HEK293 (cell line): ENCODE data around the gene ADD2.

Source experiments
- CTCF ChIA-PET: fragments of 350-600 bp; formaldehyde crosslinking; extraction: SDS; loops from one replicate; lab custom pipeline; 2021; ENCODE audit warnings: antibody characterized with exemption; lab: Yijun Ruan, JAX
- POLR2A ChIA-PET: fragments of 300-600 bp; formaldehyde crosslinking; extraction: SDS; loops from one replicate; lab custom pipeline; 2020; ENCODE audit warnings: antibody characterized with exemption, inconsistent platforms; lab: Yijun Ruan, JAX
- H3K27ac ChIP-seq: fragments of 200-500 bp; sonication (Bioruptor generic); 2 replicates; pipeline ENCODE4 v1.5.1; 2014; ENCODE audit warnings: low read depth, low read length, control low read depth, inconsistent platforms; ENCODE audit errors: extremely low read depth
- H3K36me3 ChIP-seq, 2 experiments: fragments of 200-500 bp in 1 of 2; sonication (Bioruptor generic) in 1 of 2; 1 replicate in 1 of 2; 2 replicates in 1 of 2; pipeline ENCODE4 v1.5.1; 2014 to 2017; ENCODE audit warnings: inconsistent platforms in 2 of 2, low read length in 2 of 2; ENCODE audit not compliant: control insufficient read depth in 2 of 2, insufficient read depth in 1 of 2
- H3K4me1 ChIP-seq: fragments of 200-500 bp; sonication (Bioruptor generic); 2 replicates; pipeline ENCODE4 v1.5.1; 2014; ENCODE audit warnings: mild to moderate bottlenecking, low read length, inconsistent platforms; ENCODE audit not compliant: control insufficient read depth, insufficient read depth
- H3K4me3 ChIP-seq: 2 replicates; pipeline ENCODE4 v1.5.1; 2011; ENCODE audit warnings: low read depth, mild to moderate bottlenecking, control low read depth, low read length, moderate library complexity
- H3K9me3 ChIP-seq: fragments of 200-500 bp; sonication (Bioruptor generic); 2 replicates; pipeline ENCODE4 v1.5.1; 2014; ENCODE audit warnings: low read depth, low read length, inconsistent platforms; ENCODE audit not compliant: control insufficient read depth, insufficient read depth
- KLF10 ChIP-seq: fragments of 450-650 bp; IDR thresholded peaks from 2 replicates; pipeline ENCODE4 v1.5.1; 2018; ENCODE audit warnings: missing biosample characterization, mild to moderate bottlenecking, missing genetic modification characterization
- KLF16 ChIP-seq: fragments of 450-650 bp; formaldehyde crosslinking; IDR thresholded peaks from 2 replicates; pipeline ENCODE4 v1.5.1; 2017; ENCODE audit warnings: missing biosample characterization, missing genetic modification characterization
- PATZ1 ChIP-seq: fragments of 450-650 bp; formaldehyde crosslinking; IDR thresholded peaks from 2 replicates; pipeline ENCODE4 v1.5.1; 2016; ENCODE audit warnings: missing biosample characterization, missing genetic modification characterization
- SP7 ChIP-seq: fragments of 450-650 bp; formaldehyde crosslinking; IDR thresholded peaks from 2 replicates; pipeline ENCODE4 v1.5.1; 2016; ENCODE audit warnings: missing biosample characterization, missing genetic modification characterization
- TRIM28 ChIP-seq: IDR thresholded peaks from 2 replicates; pipeline ENCODE4 v1.6.1; 2011; ENCODE audit warnings: low read length, control low read depth, borderline replicate concordance
- ZFP41 ChIP-seq: fragments of 450-650 bp; formaldehyde crosslinking; IDR thresholded peaks from 2 replicates; pipeline ENCODE4 v1.5.1; 2016; ENCODE audit warnings: missing biosample characterization, missing genetic modification characterization, borderline replicate concordance
- ZIC2 ChIP-seq: fragments of 450-650 bp; formaldehyde crosslinking; IDR thresholded peaks from 2 replicates; pipeline ENCODE4 v1.5.1; 2016; ENCODE audit warnings: missing biosample characterization, missing genetic modification characterization
- ZNF114 ChIP-seq: fragments of 450-650 bp; formaldehyde crosslinking; IDR thresholded peaks from 2 replicates; pipeline ENCODE4 v1.5.0; 2017; ENCODE audit warnings: missing biosample characterization, missing genetic modification characterization
- ZNF223 ChIP-seq: fragments of 450-650 bp; formaldehyde crosslinking; IDR thresholded peaks from 2 replicates; pipeline ENCODE4 v1.5.1; 2016; ENCODE audit warnings: missing biosample characterization, missing genetic modification characterization
- ZNF423 ChIP-seq: fragments of 450-650 bp; formaldehyde crosslinking; IDR thresholded peaks from 2 replicates; pipeline ENCODE4 v1.5.1; 2016; ENCODE audit warnings: missing biosample characterization, missing genetic modification characterization
- ZNF530 ChIP-seq: fragments of 450-650 bp; formaldehyde crosslinking; IDR thresholded peaks from 2 replicates; pipeline ENCODE4 v1.5.1; 2016; ENCODE audit warnings: low read depth, missing biosample characterization, missing genetic modification characterization
- ZNF548 ChIP-seq: fragments of 450-650 bp; formaldehyde crosslinking; IDR thresholded peaks from 2 replicates; pipeline ENCODE4 v1.5.1; 2016; ENCODE audit warnings: missing biosample characterization, missing genetic modification characterization
- ZNF660 ChIP-seq: fragments of 450-650 bp; IDR thresholded peaks from 2 replicates; pipeline ENCODE4 v1.5.1; 2018; ENCODE audit warnings: missing biosample characterization, mild to moderate bottlenecking, missing genetic modification characterization
- ZNF791 ChIP-seq: fragments of 450-650 bp; formaldehyde crosslinking; IDR thresholded peaks from 2 replicates; pipeline ENCODE4 v1.5.1; 2016; ENCODE audit warnings: missing biosample characterization, missing genetic modification characterization
- ZSCAN30 ChIP-seq: fragments of 450-650 bp; IDR thresholded peaks from 2 replicates; pipeline ENCODE4 v1.5.1; 2018; ENCODE audit warnings: missing biosample characterization, mild to moderate bottlenecking, missing genetic modification characterization, moderate library complexity
- TF ChIP-seq, protein P1 (sequence below): fragments of 450-650 bp; formaldehyde crosslinking; IDR thresholded peaks from 2 replicates; pipeline ENCODE4 v1.5.1; 2016; ENCODE audit warnings: missing biosample characterization, missing genetic modification characterization
- TF ChIP-seq, protein P2 (sequence below): sonication (generic); formaldehyde crosslinking; IDR thresholded peaks from 2 replicates; pipeline ENCODE4 v1.8.1; 2022; ENCODE audit warnings: mild to moderate bottlenecking, moderate library complexity, missing genetic modification reagents
- TF ChIP-seq, protein P3 (sequence below): fragments of 450-650 bp; formaldehyde crosslinking; IDR thresholded peaks from 2 replicates; pipeline ENCODE4 v1.5.1; 2016; ENCODE audit warnings: missing biosample characterization, missing genetic modification characterization
- TF ChIP-seq, protein P4 (sequence below): fragments of 450-650 bp; formaldehyde crosslinking; IDR thresholded peaks from 2 replicates; pipeline ENCODE4 v1.5.1; 2017; ENCODE audit warnings: missing biosample characterization, mild to moderate bottlenecking, missing genetic modification characterization, moderate library complexity
- TF ChIP-seq, protein P5 (sequence below): fragments of 450-650 bp; formaldehyde crosslinking; IDR thresholded peaks from 2 replicates; pipeline ENCODE4 v1.5.1; 2016; ENCODE audit warnings: missing biosample characterization, missing genetic modification characterization

Gene ADD2

GRCh38 chr2:70769450-70769849 is 1.4 kb upstream of the ADD2 start:
- H3K9me3 ChIP-seq: no peaks in the 10 kb centered on the region
- H3K4me1 ChIP-seq: peaks cover 5% of the 10 kb centered on the region; the same call in 1 of the 2 replicates
- H3K27ac ChIP-seq: no peak overlapping the region
- no peaks in the 10 kb centered on the region for H3K36me3 ChIP-seq
- TF ChIP-seq, protein P1, sequence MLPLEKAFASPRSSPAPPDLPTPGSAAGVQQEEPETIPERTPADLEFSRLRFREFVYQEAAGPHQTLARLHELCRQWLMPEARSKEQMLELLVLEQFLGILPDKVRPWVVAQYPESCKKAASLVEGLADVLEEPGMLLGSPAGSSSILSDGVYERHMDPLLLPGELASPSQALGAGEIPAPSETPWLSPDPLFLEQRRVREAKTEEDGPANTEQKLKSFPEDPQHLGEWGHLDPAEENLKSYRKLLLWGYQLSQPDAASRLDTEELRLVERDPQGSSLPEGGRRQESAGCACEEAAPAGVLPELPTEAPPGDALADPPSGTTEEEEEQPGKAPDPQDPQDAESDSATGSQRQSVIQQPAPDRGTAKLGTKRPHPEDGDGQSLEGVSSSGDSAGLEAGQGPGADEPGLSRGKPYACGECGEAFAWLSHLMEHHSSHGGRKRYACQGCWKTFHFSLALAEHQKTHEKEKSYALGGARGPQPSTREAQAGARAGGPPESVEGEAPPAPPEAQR: no peak
- TF ChIP-seq ZNF548 (tag by site-specific recombination) (no peak), ZNF114 (no peak), SP7 (tag by site-specific recombination) (no peak), KLF16 (tag by site-specific recombination) (no peak), ZFP41 (tag by site-specific recombination) (no peak), ZIC2 (tag by site-specific recombination) (no peak), ZNF791 (tag by site-specific recombination) (no peak), ZNF423 (no peak), TRIM28 (no peak), KLF10 (tag by site-specific recombination) (no peak), ZNF223 (tag by site-specific recombination) (no peak), ZNF660 (tag by site-specific recombination) (no peak), PATZ1 (tag by site-specific recombination) (no peak), ZSCAN30 (tag by site-specific recombination) (no peak), ZNF530 (no peak)
- TF ChIP-seq, protein P2, sequence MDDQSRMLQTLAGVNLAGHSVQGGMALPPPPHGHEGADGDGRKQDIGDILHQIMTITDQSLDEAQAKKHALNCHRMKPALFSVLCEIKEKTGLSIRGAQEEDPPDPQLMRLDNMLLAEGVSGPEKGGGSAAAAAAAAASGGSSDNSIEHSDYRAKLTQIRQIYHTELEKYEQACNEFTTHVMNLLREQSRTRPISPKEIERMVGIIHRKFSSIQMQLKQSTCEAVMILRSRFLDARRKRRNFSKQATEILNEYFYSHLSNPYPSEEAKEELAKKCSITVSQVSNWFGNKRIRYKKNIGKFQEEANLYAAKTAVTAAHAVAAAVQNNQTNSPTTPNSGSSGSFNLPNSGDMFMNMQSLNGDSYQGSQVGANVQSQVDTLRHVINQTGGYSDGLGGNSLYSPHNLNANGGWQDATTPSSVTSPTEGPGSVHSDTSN (CRISPR knock-in tag): no peak
- TF ChIP-seq, protein P3, sequence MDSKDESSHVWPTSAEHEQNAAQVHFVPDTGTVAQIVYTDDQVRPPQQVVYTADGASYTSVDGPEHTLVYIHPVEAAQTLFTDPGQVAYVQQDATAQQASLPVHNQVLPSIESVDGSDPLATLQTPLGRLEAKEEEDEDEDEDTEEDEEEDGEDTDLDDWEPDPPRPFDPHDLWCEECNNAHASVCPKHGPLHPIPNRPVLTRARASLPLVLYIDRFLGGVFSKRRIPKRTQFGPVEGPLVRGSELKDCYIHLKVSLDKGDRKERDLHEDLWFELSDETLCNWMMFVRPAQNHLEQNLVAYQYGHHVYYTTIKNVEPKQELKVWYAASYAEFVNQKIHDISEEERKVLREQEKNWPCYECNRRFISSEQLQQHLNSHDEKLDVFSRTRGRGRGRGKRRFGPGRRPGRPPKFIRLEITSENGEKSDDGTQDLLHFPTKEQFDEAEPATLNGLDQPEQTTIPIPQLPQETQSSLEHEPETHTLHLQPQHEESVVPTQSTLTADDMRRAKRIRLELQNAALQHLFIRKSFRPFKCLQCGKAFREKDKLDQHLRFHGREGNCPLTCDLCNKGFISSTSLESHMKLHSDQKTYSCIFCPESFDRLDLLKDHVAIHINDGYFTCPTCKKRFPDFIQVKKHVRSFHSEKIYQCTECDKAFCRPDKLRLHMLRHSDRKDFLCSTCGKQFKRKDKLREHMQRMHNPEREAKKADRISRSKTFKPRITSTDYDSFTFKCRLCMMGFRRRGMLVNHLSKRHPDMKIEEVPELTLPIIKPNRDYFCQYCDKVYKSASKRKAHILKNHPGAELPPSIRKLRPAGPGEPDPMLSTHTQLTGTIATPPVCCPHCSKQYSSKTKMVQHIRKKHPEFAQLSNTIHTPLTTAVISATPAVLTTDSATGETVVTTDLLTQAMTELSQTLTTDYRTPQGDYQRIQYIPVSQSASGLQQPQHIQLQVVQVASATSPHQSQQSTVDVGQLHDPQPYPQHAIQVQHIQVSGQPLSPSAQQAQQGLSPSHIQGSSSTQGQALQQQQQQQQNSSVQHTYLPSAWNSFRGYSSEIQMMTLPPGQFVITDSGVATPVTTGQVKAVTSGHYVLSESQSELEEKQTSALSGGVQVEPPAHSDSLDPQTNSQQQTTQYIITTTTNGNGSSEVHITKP (tag by site-specific recombination): no peak
- TF ChIP-seq, protein P4, sequence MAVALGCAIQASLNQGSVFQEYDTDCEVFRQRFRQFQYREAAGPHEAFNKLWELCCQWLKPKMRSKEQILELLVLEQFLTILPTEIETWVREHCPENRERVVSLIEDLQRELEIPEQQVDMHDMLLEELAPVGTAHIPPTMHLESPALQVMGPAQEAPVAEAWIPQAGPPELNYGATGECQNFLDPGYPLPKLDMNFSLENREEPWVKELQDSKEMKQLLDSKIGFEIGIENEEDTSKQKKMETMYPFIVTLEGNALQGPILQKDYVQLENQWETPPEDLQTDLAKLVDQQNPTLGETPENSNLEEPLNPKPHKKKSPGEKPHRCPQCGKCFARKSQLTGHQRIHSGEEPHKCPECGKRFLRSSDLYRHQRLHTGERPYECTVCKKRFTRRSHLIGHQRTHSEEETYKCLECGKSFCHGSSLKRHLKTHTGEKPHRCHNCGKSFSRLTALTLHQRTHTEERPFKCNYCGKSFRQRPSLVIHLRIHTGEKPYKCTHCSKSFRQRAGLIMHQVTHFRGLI (tag by site-specific recombination): no peak
- TF ChIP-seq, protein P5, sequence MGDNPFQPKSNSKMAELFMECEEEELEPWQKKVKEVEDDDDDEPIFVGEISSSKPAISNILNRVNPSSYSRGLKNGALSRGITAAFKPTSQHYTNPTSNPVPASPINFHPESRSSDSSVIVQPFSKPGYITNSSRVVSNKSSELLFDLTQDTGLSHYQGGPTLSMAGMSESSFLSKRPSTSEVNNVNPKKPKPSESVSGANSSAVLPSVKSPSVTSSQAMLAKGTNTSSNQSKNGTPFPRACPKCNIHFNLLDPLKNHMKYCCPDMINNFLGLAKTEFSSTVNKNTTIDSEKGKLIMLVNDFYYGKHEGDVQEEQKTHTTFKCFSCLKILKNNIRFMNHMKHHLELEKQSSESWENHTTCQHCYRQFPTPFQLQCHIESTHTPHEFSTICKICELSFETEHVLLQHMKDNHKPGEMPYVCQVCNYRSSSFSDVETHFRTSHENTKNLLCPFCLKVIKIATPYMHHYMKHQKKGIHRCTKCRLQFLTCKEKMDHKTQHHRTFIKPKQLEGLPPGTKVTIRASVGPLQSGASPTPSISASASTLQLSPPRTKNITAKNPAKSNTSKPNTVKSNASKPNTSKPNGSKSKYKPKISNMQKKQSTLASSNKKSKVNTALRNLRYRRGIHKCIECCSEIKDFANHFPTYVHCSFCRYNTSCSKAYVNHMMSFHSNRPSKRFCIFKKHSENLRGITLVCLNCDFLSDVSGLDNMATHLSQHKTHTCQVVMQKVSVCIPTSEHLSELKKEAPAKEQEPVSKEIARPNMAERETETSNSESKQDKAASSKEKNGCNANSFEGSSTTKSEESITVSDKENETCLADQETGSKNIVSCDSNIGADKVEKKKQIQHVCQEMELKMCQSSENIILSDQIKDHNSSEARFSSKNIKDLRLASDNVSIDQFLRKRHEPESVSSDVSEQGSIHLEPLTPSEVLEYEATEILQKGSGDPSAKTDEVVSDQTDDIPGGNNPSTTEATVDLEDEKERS (tag by site-specific recombination): no peak
- ChIA-PET POLR2A (no interaction called here), CTCF (interaction anchor here (0.6 to 3.2 kb wide), 14 partner anchors 10 to 384 kb away, joined by 3 to 35 read pairs (median 6); no protein-coding TSS in a partner anchor)
- H3K4me3 ChIP-seq: no peak overlapping the region
